T-helper 1 cell treated with Interleukin-12 subunit alpha and Interleukin-12 subunit beta and Interleukin-4 antibody, amounts not matched to agents 30 μg/mL and 1 μg/mL, for 36 hours (primary cell): ENCODE measurements around the gene SUN1.
"Not testable (repeated sequence)": the region's sequence is repeated elsewhere in the genome, so short reads cannot be mapped to it uniquely, and the experiment has no call there.

Source experiments
- H3K27ac Mint-ChIP-seq: one replicate; pipeline ENCODE4 v1.8.0; 2021; ENCODE audit warnings: mild to moderate bottlenecking, mixed read lengths
- H3K27me3 Mint-ChIP-seq: one replicate; pipeline ENCODE4 v1.8.0; 2021; ENCODE audit warnings: low read depth, mixed read lengths
- H3K36me3 Mint-ChIP-seq: one replicate; pipeline ENCODE4 v1.8.0; 2021; ENCODE audit warnings: low read depth, mixed read lengths
- H3K4me1 Mint-ChIP-seq: one replicate; pipeline ENCODE4 v1.8.0; 2021; ENCODE audit warnings: low read depth, mixed read lengths
- H3K4me3 Mint-ChIP-seq: one replicate; pipeline ENCODE4 v1.8.0; 2021; ENCODE audit warnings: mild to moderate bottlenecking, moderate library complexity, mixed read lengths
- H3K9me3 Mint-ChIP-seq: one replicate; pipeline ENCODE4 v1.8.0; 2021; ENCODE audit warnings: mixed read lengths

SUN1 gene

GRCh38 chr7:835485-836401 is 3.5 kb downstream of the SUN1 start:
- Mint-ChIP-seq H3K36me3 (peaks cover 8% of the 10 kb centered on the region), H3K27ac (no peak overlapping the region), H3K9me3 (no peaks in the 10 kb centered on the region), H3K27me3 (peaks cover 8% of the 10 kb centered on the region), H3K4me3 (no peak overlapping the region), H3K4me1 (peaks cover 21% of the 10 kb centered on the region)

- no peak overlapping the region for H3K27ac Mint-ChIP-seq
- no peak overlapping the region for H3K4me3 Mint-ChIP-seq
- peaks cover 8% of the 10 kb centered on the region for H3K27me3 Mint-ChIP-seq
- no peaks in the 10 kb centered on the region for H3K9me3 Mint-ChIP-seq
- peaks cover 16% of the 10 kb centered on the region for H3K4me1 Mint-ChIP-seq
- peaks cover 9% of the 10 kb centered on the region for H3K36me3 Mint-ChIP-seq
Measured at GRCh38 chr7:836429-836828, 4.2 kb downstream of the SUN1 start.

DNA sequence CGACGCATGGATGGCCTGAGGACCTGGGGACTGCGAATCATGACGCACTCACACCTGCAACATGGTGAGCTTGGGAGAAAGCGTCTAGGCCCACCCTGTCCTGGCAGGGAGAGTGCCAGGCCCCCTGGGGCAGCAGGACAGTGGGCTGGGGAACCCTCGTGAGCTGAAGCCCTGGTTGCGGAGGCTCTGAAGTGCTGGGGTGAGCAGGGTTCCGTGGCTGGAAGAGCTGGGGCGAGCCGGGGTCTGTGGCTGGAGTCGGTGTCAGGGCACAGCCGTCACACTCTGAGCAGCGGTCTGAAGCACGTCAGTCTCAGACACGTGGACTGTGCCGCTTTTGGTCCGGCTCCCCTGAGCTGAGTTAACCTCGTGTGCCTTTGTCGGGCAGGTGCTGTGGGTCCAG is 4.7 kb downstream of the SUN1 start:
- Mint-ChIP-seq H3K9me3 (no peaks in the 10 kb centered on the region), H3K4me3 (no peak overlapping the region), H3K36me3 (peaks cover 12% of the 10 kb centered on the region), H3K27me3 (peaks cover 8% of the 10 kb centered on the region), H3K27ac (no peak overlapping the region), H3K4me1 (peaks cover 11% of the 10 kb centered on the region)

- no peaks in the 10 kb centered on the region for H3K27me3 Mint-ChIP-seq
- H3K4me3 Mint-ChIP-seq, result no peak overlapping the region
- H3K4me1 Mint-ChIP-seq, result no peaks in the 10 kb centered on the region
- H3K9me3 Mint-ChIP-seq, result no peaks in the 10 kb centered on the region
- H3K27ac Mint-ChIP-seq, result no peak overlapping the region
- H3K36me3 Mint-ChIP-seq, result peaks cover 6% of the 10 kb centered on the region
Measured at GRCh38 chr7:840001-840600, 7.8 kb downstream of the SUN1 start.

- Mint-ChIP-seq H3K27me3 (no peaks in the 10 kb centered on the region), H3K4me1 (no peaks in the 10 kb centered on the region), H3K27ac (no peak overlapping the region), H3K9me3 (no peaks in the 10 kb centered on the region), H3K36me3 (peaks cover 6% of the 10 kb centered on the region), H3K4me3 (no peak overlapping the region)
Measured at GRCh38 chr7:841943-842342, 9.7 kb downstream of the SUN1 start.

GRCh38 chr7:842431-843031 is 10.3 kb downstream of the SUN1 start:
- no peak overlapping the region for H3K4me3 Mint-ChIP-seq
- no peak overlapping the region for H3K27ac Mint-ChIP-seq
- peaks cover 6% of the 10 kb centered on the region for H3K36me3 Mint-ChIP-seq
- H3K27me3 Mint-ChIP-seq, result no peaks in the 10 kb centered on the region
- no peaks in the 10 kb centered on the region for H3K9me3 Mint-ChIP-seq
- no peaks in the 10 kb centered on the region for H3K4me1 Mint-ChIP-seq

DNA sequence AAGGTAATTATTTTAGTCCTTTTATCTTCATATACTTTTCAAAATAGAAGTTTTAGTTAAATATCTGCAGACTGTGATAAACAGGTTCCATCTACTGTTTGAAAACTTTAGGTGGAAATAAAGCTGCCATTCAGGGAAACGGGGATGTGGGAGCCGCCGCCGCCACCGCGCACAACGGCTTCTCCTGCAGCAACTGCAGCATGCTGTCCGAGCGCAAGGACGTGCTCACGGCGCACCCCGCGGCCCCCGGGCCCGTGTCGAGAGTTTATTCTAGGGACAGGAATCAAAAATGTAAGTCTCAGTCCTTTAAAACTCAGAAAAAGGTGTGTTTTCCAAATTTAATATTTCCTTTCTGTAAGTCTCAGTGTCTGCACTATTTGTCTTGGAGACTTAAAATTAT is 11.0 kb downstream of the SUN1 start:
- Mint-ChIP-seq H3K27me3 (no peaks in the 10 kb centered on the region), H3K36me3 (peaks cover 8% of the 10 kb centered on the region), H3K4me1 (no peaks in the 10 kb centered on the region), H3K27ac (no peak overlapping the region), H3K9me3 (peaks cover 1% of the 10 kb centered on the region), H3K4me3 (no peak overlapping the region)

DNA sequence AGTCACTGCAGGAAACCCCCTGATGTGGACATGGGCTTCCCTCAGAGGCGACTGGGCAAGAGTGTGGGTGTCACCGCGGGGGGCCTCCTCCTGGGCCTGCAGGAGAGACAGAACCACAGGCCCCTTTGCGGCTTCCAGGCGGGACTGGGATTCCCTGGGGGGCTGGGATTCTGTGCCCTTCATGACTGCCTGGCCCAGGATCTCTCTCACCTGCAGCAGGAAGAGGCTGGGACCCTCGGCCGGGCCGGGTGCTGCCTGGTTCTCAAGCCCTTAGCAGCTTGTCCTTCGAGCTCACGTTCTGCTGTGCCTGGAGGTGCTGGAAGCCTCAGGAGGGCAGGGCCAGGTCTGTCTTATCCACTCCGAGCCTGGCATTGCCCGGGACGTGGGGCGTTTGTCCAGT is 11.8 kb downstream of the SUN1 start:
- H3K4me1 Mint-ChIP-seq, result no peaks in the 10 kb centered on the region
- H3K4me3 Mint-ChIP-seq, result no peak overlapping the region
- no peaks in the 10 kb centered on the region for H3K27me3 Mint-ChIP-seq
- H3K27ac Mint-ChIP-seq, result no peak overlapping the region
- peaks cover 9% of the 10 kb centered on the region for H3K36me3 Mint-ChIP-seq
- peaks cover 3% of the 10 kb centered on the region for H3K9me3 Mint-ChIP-seq

DNA sequence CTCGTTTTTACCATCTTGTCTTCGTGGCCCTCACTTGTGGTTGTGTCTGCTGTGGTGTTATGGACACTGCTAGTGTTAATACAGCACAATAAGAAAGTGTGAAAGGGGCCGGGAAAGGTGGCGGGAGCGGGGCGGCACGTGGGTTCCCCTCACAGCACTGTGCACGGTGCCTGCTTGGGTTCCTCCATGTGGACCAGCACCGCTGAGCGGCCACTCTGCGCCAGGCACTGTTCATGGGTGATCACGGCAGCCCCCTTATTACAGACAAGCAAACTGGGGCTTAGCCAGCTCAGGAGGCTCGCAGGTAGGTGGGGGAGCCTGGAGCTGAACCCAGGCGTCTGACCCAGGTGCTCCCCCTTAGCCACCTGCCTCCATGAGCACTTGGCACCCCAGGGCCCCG is 12.2 kb downstream of the SUN1 start:
- Mint-ChIP-seq H3K4me3 (no peak overlapping the region), H3K36me3 (peaks cover 13% of the 10 kb centered on the region), H3K4me1 (no peaks in the 10 kb centered on the region), H3K9me3 (peaks cover 3% of the 10 kb centered on the region), H3K27me3 (no peaks in the 10 kb centered on the region), H3K27ac (no peak overlapping the region)

GRCh38 chr7:845091-845490 is 12.8 kb downstream of the SUN1 start:
- H3K9me3 Mint-ChIP-seq, result peaks cover 3% of the 10 kb centered on the region
- no peak overlapping the region for H3K4me3 Mint-ChIP-seq
- H3K27ac Mint-ChIP-seq, result no peak overlapping the region
- H3K27me3 Mint-ChIP-seq, result no peaks in the 10 kb centered on the region
- peaks cover 18% of the 10 kb centered on the region for H3K36me3 Mint-ChIP-seq
- no peaks in the 10 kb centered on the region for H3K4me1 Mint-ChIP-seq

GRCh38 chr7:845731-846130 is 13.5 kb downstream of the SUN1 start:
- H3K27ac Mint-ChIP-seq, result no peak overlapping the region
- no peaks in the 10 kb centered on the region for H3K27me3 Mint-ChIP-seq
- no peak overlapping the region for H3K4me3 Mint-ChIP-seq
- H3K36me3 Mint-ChIP-seq, result peaks cover 19% of the 10 kb centered on the region
- H3K9me3 Mint-ChIP-seq, result peaks cover 3% of the 10 kb centered on the region
- H3K4me1 Mint-ChIP-seq, result no peaks in the 10 kb centered on the region

GRCh38 chr7:846958-847650 is 14.8 kb downstream of the SUN1 start:
- not testable (repeated sequence) for H3K27ac Mint-ChIP-seq, H3K4me3 Mint-ChIP-seq, H3K9me3 Mint-ChIP-seq, H3K4me1 Mint-ChIP-seq, H3K27me3 Mint-ChIP-seq
- H3K36me3 Mint-ChIP-seq, result peaks cover 18% of the 10 kb centered on the region

GRCh38 chr7:847728-848127 is 15.5 kb downstream of the SUN1 start:
- H3K9me3 Mint-ChIP-seq, H3K27me3 Mint-ChIP-seq, H3K4me1 Mint-ChIP-seq, H3K4me3 Mint-ChIP-seq, H3K27ac Mint-ChIP-seq: not testable (repeated sequence)
- H3K36me3 Mint-ChIP-seq, result peaks cover 17% of the 10 kb centered on the region

GRCh38 chr7:849145-849544 is 16.9 kb downstream of the SUN1 start:
- Mint-ChIP-seq H3K4me3 (no peak overlapping the region), H3K9me3 (peaks cover 3% of the 10 kb centered on the region), H3K27ac (no peak overlapping the region), H3K27me3 (no peaks in the 10 kb centered on the region), H3K4me1 (no peaks in the 10 kb centered on the region), H3K36me3 (peaks cover 20% of the 10 kb centered on the region)
